GM12878 (cell line): ENCODE measurements around the gene ZWILCH. TPM values are rescaled to one million over a fixed set of nuclear protein-coding genes. Genes with fewer than 3 reads are reported as not detected.

Experiments
- ATAC-seq: fragments of 200-7000 bp; cut with Tn5 transposase; 3 replicates; pipeline ENCODE4 v1.9.1; 2020; ENCODE audit warnings: mild to moderate bottlenecking, moderate library complexity
- BruUV-seq: library from RNA; stranded (reverse); fragments of 400-500 nt; replicated peaks from 2 replicates; lab custom pipeline; 2021; lab: Mats Ljungman, UMichigan
- CTCF ChIA-PET: fragments of 300-600 bp; sonication (Branson Sonifier 250); formaldehyde crosslinking; extraction: SDS; loops from one replicate; lab custom pipeline; 2021; ENCODE audit warnings: inconsistent platforms; lab: Yijun Ruan, JAX
- POLR2A ChIA-PET: fragments of 350-600 bp; formaldehyde crosslinking; extraction: SDS; loops from one replicate; lab custom pipeline; 2021; ENCODE audit warnings: inconsistent platforms; lab: Charles Lee
- RAD21 ChIA-PET: fragments of 300-600 bp; sonication (Branson Sonifier 250); formaldehyde crosslinking; loops from one replicate; lab custom pipeline; 2023; ENCODE audit warnings: antibody characterized with exemption; ENCODE audit not compliant: unreplicated experiment; lab: Charles Lee
- SMC1A ChIA-PET: fragments of 300-600 bp; sonication (Branson Sonifier 250); formaldehyde crosslinking; loops from one replicate; lab custom pipeline; 2023; ENCODE audit not compliant: unreplicated experiment, uncharacterized antibody; lab: Charles Lee
- DNase-seq: peaks from one replicate; pipeline ENCODE4 v3.0.0-alpha.2; 2011; ENCODE audit warnings: low read depth, low spot score
- FAIRE-seq: peaks from 3 replicates; lab custom pipeline; 2011; peaks lifted over from hg19 to GRCh38; lab: Jason Lieb, UNC
- H2AFZ ChIP-seq: 2 replicates; pipeline ENCODE4 v1.6.0; 2011; ENCODE audit warnings: low read depth, low read length, control low read depth; ENCODE audit not compliant: control insufficient read depth
- H3K27ac ChIP-seq: 2 replicates; pipeline ENCODE4 v1.5.1; 2011; ENCODE audit warnings: control low read depth; ENCODE audit not compliant: control insufficient read depth, insufficient read depth
- H3K27me3 ChIP-seq, 2 experiments: replicated peaks in 1 of 2; 2 replicates each; pipeline versions ENCODE4 v1.6.0 to v1.6.1; 2011; ENCODE audit warnings: low read length in 1 of 2; ENCODE audit not compliant: control insufficient read depth in 2 of 2, insufficient read depth in 2 of 2
- H3K36me3 ChIP-seq, 2 experiments: 2 replicates each; pipeline ENCODE4 v1.5.1; 2011; ENCODE audit warnings: low read length in 1 of 2; ENCODE audit not compliant: control insufficient read depth in 2 of 2, insufficient read depth in 2 of 2
- H3K4me1 ChIP-seq: 2 replicates; pipeline ENCODE4 v1.6.1; 2011; ENCODE audit warnings: mild to moderate bottlenecking, low read length, moderate library complexity, mixed read lengths; ENCODE audit not compliant: control insufficient read depth, insufficient read depth
- H3K4me2 ChIP-seq: 2 replicates; pipeline ENCODE4 v1.6.0; 2011; ENCODE audit warnings: control low read depth; ENCODE audit not compliant: control insufficient read depth, insufficient read depth
- H3K4me3 ChIP-seq: fragments of 200-600 bp; sonication (generic); 2 replicates; pipeline ENCODE4 v1.5.1; 2016
- H3K79me2 ChIP-seq: 2 replicates; pipeline ENCODE4 v1.6.0; 2011; ENCODE audit warnings: low read length; ENCODE audit not compliant: control insufficient read depth, insufficient read depth
- H3K9ac ChIP-seq: 2 replicates; pipeline ENCODE4 v1.8.0; 2011; ENCODE audit warnings: low read length, control low read depth, mixed read lengths; ENCODE audit not compliant: control insufficient read depth, insufficient read depth
- H3K9me3 ChIP-seq: replicated peaks from 3 replicates; pipeline ENCODE4 v1.5.1; 2011; ENCODE audit warnings: mild to moderate bottlenecking, low read length; ENCODE audit not compliant: control insufficient read depth, insufficient read depth
- H4K20me1 ChIP-seq: 2 replicates; pipeline ENCODE4 v1.6.0; 2011; ENCODE audit not compliant: control insufficient read depth, insufficient read depth
- BCL3 ChIP-seq: IDR thresholded peaks from 2 replicates; pipeline ENCODE4 v1.6.1; 2011; ENCODE audit warnings: borderline replicate concordance, low read depth, mild to moderate bottlenecking, moderate library complexity, low read length; ENCODE audit not compliant: insufficient read depth, poor library complexity, severe bottlenecking
- NFYB ChIP-seq: IDR thresholded peaks from 2 replicates; pipeline ENCODE4 v1.6.1; 2011; ENCODE audit warnings: low read depth, mild to moderate bottlenecking, low read length, improper control_type of control experiment, moderate library complexity; ENCODE audit not compliant: insufficient read depth
- POLR2AphosphoS5 ChIP-seq: IDR thresholded peaks from 2 replicates; pipeline ENCODE4 v1.6.1; 2011; ENCODE audit warnings: mild to moderate bottlenecking, low read length, inconsistent platforms
- SIX5 ChIP-seq: IDR thresholded peaks from 2 replicates; pipeline ENCODE4 v1.6.1; 2011; ENCODE audit warnings: mild to moderate bottlenecking, low read depth, low read length, moderate library complexity; ENCODE audit not compliant: severe bottlenecking
- SKIL ChIP-seq: fragments of 450-650 bp; IDR thresholded peaks from 2 replicates; pipeline ENCODE4 v1.6.1; 2017; ENCODE audit warnings: mild to moderate bottlenecking, low read depth, inconsistent platforms; ENCODE audit not compliant: poor library complexity, severe bottlenecking
- TAF1 ChIP-seq: IDR thresholded peaks from 2 replicates; pipeline ENCODE4 v1.6.1; 2011; ENCODE audit warnings: mild to moderate bottlenecking, low read depth, low read length, borderline replicate concordance
- WGBS: methylation state at CpG from one replicate; pipeline ENCODE4 v1.1.6; 2016; ENCODE audit warnings: low lambda C conversion rate; ENCODE audit not compliant: insufficient replicate concordance, insufficient coverage; ENCODE audit errors: missing lambda C conversion rate; 5-methylcytosine and 5-hydroxymethylcytosine counted together
- in situ Hi-C: fragments of 300-500 bp; cut with MboI; formaldehyde crosslinking; loops from 9 replicates; pipeline ENCODE4 v1.14.3; 2018; ENCODE audit warnings: mixed read lengths
- intact Hi-C: fragments of 100-400 bp; cut with micrococcal nuclease; formaldehyde crosslinking; loops from one replicate; pipeline ENCODE4 v1.14.2; 2022; ENCODE audit not compliant: unreplicated experiment
- polyA plus RNA-seq, 11 experiments: library from polyadenylated mRNA; depleted of rRNA in 4 of 11; unstranded in 6 of 11; stranded (reverse) in 5 of 11; fragments of >200 nt; fragmentation: Nextera tagmentation in 4 of 11; fragmentation: Illumina TruSeq in 1 of 11; extraction: Ambion mirVana in 4 of 11; extraction: Trizol in 1 of 11; gene quantifications; 1 replicate in 1 of 11; 2 replicates in 10 of 11; pipeline versions ENCODE4 v1.2.1 to v1.2.3, GENCODE V29; 2011 to 2016; ENCODE audit warnings: inconsistent platforms in 2 of 11, missing spikeins in 2 of 11, low read depth in 1 of 11
- total RNA-seq, 4 experiments: library from RNA; depleted of rRNA in 3 of 4; stranded (reverse); fragments of >200 nt in 3 of 4; fragmentation: Illumina TruSeq in 1 of 4; extraction: Trizol in 1 of 4; gene quantifications; 2 replicates each; pipeline versions ENCODE4 v1.2.1 to v1.2.3, GENCODE V29; 2013 to 2021

ZWILCH gene
- total and polyA plus RNA-seq, 10 of the 15 experiments (the other 5 are each of a cell fraction or from before 2014, with no cell fraction given): 15.6 to 73.9 (median 32.4) TPM

DNA sequence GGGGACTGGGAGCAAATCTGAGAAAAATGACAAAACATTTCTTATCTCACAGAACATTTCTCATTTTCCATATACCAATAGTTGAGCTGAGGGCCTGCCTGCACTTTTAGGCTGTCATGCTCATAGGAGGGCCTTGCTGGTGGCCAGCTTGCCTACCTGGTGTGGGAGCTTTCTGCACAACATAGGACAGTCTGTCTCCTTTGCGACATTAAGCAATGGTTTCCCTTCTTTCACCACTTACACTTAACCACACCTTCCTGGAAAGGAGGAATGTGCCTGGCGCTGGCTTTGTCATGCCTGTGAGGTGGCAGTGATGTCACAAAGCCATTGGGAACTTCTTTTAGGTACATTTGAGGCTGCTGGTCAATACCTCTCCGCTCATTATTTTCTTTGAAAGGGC lies 13.3 kb upstream of the ZWILCH start:
- no peak overlapping the region for H3K9ac ChIP-seq
- in situ Hi-C loops (no loop called here), intact Hi-C loops (no loop called here)
- SMC1A ChIA-PET: interaction anchor here (1.1 to 3.5 kb wide), 2 partner anchors 18 to 104 kb away, joined by 4 to 9 read pairs; no protein-coding TSS in a partner anchor
- no peak for FAIRE-seq
- WGBS: 98% methylated on average over 3 of the region's 3 CpGs
- RAD21 ChIA-PET: interaction anchor here (0.6 to 3.9 kb wide), 4 partner anchors 20 to 104 kb away, joined by 3 to 12 read pairs (median 6); no protein-coding TSS in a partner anchor
- no peak for ATAC-seq
- TF ChIP-seq NFYB (no peak), BCL3 (no peak), SIX5 (no peak), SKIL (no peak), POLR2AphosphoS5 (peak; percentile 58), TAF1 (no peak)
- TF ChIP-seq, all 136 proteins: peak for 1
- H3K79me2 ChIP-seq: peaks cover 8% of the 10 kb centered on the region
- H3K4me2 ChIP-seq: no peak overlapping the region
- no peak overlapping the region for H3K4me3 ChIP-seq
- POLR2A ChIA-PET: interaction anchor here (0.6 to 1.4 kb wide), 2 partner anchors 16 to 153 kb away, joined by 4 to 5 read pairs; no protein-coding TSS in a partner anchor
- BruUV-seq: no TSS peak
- no peaks in the 10 kb centered on the region for H3K4me1 ChIP-seq
- H3K27me3 ChIP-seq: no peaks in the 10 kb centered on the region
- CTCF ChIA-PET: interaction anchor here (0.8 to 1.6 kb wide), 7 partner anchors 15 to 203 kb away, joined by 3 to 5 read pairs (median 5); no protein-coding TSS in a partner anchor
- H3K36me3 ChIP-seq: peaks cover 25 to 39% of the 10 kb centered on the region in 2 experiments
- no peak for DNase-seq
- H4K20me1 ChIP-seq: no peaks in the 10 kb centered on the region
- H3K9me3 ChIP-seq: no peaks in the 10 kb centered on the region
- no peak overlapping the region for H3K27ac ChIP-seq
- H2AFZ ChIP-seq: no peak overlapping the region
